Epithelial cell of proximal tubule (primary cell): ENCODE data around the gene CPAMD8. TPM values are rescaled to one million over a fixed set of nuclear protein-coding genes. Genes with fewer than 3 reads are reported as not detected.
"Not testable (repeated sequence)": the region's sequence is repeated elsewhere in the genome, so short reads cannot be mapped to it uniquely, and the experiment has no call there.

Source experiments
- DNase-seq: peaks from one replicate; pipeline ENCODE4 v3.0.0-alpha.2; 2011; ENCODE audit warnings: low read depth
- H3K4me3 ChIP-seq: 2 replicates; pipeline ENCODE4 v1.5.1; 2011; ENCODE audit warnings: low read depth, mild to moderate bottlenecking, low read length
- total RNA-seq: library from RNA; depleted of rRNA; stranded (reverse); fragments of >200 nt; gene quantifications from 2 replicates; pipeline ENCODE4 v1.2.3, GENCODE V29; 2015
- TF ChIP-seq, protein P1 (sequence below): conservative IDR thresholded peaks from 2 replicates; pipeline ENCODE4 v1.5.1; 2012; ENCODE audit warnings: low read depth, mild to moderate bottlenecking, low read length

The CPAMD8 gene
- total RNA-seq, 1 donor from 2014 or later, result 8.2 TPM

DNA sequence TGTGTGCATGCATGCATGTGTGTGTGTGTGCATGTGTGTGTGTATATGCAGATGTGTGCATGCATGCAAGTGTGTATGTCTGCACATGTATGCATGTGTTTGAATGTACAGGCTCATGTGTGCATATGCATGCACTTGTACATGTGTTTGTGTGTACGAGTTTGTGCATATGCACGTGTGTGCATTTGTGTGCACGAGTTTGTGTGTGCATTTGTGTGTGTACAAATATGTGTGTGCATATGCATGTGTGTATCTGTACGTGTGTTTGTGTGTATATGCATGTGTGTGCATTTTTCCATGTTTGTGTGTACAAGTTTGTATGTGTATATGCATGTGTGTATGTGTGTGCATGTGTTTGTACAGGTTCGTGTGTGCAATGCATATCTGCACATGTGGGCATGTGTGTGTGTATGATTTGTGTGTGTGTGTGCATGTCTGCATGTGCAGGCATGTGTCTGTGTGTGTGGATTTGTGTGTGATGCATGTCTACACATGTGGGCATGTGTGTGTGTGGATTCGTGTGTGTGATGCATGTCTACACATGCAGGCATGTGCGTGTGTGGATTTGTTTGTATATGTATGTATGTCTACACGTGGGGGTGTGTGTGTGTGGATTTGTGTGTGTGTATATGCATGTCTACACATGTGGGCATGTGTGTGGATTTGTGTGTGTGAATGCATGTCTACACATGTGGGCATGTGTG is 80.7 kb downstream of the CPAMD8 start:
- DNase-seq, result no peak
- TF ChIP-seq, protein P1, sequence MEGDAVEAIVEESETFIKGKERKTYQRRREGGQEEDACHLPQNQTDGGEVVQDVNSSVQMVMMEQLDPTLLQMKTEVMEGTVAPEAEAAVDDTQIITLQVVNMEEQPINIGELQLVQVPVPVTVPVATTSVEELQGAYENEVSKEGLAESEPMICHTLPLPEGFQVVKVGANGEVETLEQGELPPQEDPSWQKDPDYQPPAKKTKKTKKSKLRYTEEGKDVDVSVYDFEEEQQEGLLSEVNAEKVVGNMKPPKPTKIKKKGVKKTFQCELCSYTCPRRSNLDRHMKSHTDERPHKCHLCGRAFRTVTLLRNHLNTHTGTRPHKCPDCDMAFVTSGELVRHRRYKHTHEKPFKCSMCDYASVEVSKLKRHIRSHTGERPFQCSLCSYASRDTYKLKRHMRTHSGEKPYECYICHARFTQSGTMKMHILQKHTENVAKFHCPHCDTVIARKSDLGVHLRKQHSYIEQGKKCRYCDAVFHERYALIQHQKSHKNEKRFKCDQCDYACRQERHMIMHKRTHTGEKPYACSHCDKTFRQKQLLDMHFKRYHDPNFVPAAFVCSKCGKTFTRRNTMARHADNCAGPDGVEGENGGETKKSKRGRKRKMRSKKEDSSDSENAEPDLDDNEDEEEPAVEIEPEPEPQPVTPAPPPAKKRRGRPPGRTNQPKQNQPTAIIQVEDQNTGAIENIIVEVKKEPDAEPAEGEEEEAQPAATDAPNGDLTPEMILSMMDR, result no peak
- H3K4me3 ChIP-seq, result no peak overlapping the region

DNA sequence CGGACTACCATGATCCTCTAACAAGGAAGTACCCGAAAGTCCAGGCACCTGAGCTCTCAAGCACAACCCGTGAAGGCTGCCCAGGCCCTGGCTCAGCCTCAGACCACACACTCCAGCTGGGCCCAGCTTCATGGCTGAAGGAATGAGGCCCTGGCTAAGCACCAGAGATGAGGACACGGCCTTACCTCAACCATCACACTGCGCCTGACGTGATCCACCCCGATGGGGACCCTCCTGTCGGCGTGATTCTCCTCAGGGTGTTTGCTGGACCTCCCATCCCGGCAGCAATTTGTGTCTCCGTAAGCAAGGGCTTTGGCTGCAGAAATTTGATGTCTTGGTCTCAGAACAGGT is 81.3 kb downstream of the CPAMD8 start:
- H3K4me3 ChIP-seq, result no peak overlapping the region
- TF ChIP-seq, protein P1, result no peak
- DNase-seq, result no peak

GRCh38 chr19:16944626-16945363 is 81.8 kb downstream of the CPAMD8 start:
- no peak for DNase-seq
- H3K4me3 ChIP-seq, result no peak overlapping the region
- TF ChIP-seq, protein P1, result no peak

DNA sequence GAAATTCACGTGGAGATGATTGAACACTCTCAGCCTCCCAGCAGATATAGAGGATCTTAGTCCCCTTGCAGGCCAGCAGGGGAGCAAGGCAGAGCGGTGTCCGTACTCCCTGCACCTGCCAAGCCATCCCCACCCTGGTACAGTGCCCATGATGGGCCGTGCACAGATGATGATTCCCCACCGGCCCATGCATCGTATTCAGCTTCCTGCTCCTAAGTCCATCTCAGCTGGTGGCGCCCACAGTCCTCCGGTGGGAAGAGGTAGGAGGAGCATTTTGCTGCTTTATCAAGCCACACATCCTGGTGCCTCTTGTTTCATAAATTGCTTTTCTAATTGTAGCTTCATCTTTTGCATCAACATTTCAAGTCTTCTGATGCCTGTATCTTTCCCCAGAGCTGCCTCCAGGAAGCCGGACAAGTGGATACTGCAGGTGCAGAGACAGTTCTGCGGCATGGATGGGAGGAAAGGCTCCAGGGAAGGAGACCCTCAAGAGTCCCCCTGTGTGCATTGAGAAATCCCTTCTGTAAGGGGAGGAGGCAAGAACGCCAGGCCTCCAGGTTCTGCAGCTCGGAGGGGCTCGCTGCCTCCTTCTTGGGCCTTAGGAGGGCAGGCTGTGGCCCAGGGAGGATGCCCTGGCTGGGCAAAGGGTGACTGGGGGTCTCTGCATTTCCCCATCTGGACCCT is 82.5 kb downstream of the CPAMD8 start:
- TF ChIP-seq, protein P1, result no peak
- DNase-seq, result no peak
- H3K4me3 ChIP-seq, result no peak overlapping the region

- not testable (repeated sequence) for DNase-seq, H3K4me3 ChIP-seq
These were observed 83.5 kb downstream of the CPAMD8 start for GRCh38 chr19:16943090-16943489.

DNA sequence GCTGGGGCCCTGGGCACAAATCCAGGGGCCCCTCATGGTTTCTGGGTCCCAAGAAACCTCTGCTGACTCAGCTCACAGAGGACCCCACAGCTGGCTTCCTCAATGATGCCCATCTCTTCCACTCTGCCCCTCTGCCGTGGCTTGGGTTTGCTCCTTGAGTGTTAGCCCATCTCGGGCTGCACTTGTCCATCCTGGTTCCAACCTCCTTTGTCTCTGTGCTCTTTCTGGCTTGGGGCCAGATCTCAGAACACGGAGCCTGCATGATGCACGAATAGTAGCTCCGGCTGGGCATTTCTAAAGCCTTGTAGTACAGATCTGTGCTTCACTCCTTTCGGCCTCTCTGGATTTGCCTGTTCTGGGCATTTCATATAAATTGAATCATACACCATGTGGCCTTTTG is 84.0 kb downstream of the CPAMD8 start:
- no peak overlapping the region for H3K4me3 ChIP-seq
- DNase-seq, result no peak
- TF ChIP-seq, protein P1, result no peak

DNA sequence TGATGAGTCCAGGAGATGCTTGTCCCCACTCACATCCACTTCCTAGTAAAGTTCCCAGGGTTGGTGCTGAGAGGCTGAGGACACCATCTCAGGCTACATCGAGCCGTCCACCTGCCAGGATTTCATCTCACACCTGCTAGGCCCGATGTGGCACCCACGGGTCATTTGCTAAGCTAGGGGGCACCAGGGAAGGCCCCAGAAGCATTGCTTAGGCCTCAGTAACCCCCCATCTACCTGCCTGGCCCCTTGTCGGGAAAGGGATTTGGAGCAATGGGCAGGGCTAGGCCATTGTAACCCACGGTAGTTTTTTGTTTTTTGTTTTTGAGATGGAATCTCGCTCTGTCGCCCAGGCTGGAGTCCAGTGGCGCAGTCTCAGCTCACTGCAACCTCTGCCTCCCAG is 86.0 kb downstream of the CPAMD8 start:
- H3K4me3 ChIP-seq, result no peak overlapping the region
- DNase-seq, result no peak
- TF ChIP-seq, protein P1, result no peak

DNA sequence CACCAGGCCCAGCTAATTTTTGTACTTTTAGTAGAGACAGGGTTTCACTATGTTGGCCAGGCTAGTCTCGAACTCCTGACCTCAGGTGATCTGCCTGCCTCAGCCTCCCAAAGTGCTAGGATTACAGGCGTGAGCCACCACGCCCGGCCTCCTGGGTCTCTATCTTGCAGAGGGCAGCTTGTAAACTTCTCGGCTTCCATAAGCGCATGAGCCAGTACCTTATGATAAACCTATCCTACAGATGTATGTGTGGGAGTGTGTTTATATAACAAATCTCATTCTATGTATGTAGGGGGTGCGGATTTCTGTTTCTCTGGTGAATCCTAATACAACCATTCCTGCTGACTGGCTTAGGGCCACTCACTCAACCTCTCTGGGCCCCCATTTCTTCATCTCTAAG is 86.5 kb downstream of the CPAMD8 start:
- not testable (repeated sequence) for DNase-seq, H3K4me3 ChIP-seq
